A549 (cell line): ENCODE measurements around the gene PPP1R1B.

Source experiments
- CHD4 ChIP-seq: fragments of 200-600 bp; sonication (generic); IDR thresholded peaks from 2 replicates; pipeline ENCODE4 v1.6.1; 2016; ENCODE audit warnings: antibody characterized with exemption, mild to moderate bottlenecking, borderline replicate concordance
- CTCF ChIP-seq: fragments of >200 bp; sonication (Bioruptor Twin); formaldehyde crosslinking; IDR thresholded peaks from 3 replicates; pipeline ENCODE4 v1.5.1; 2016
- JUN ChIP-seq, 2 experiments: fragments of >200 bp; sonication (Bioruptor Twin); formaldehyde crosslinking; IDR thresholded peaks; 2 replicates in 1 of 2; 3 replicates in 1 of 2; pipeline ENCODE4 v1.6.1; 2016 to 2017
- JUNB ChIP-seq: fragments of >200 bp; sonication (Bioruptor Twin); formaldehyde crosslinking; IDR thresholded peaks from 2 replicates; pipeline ENCODE4 v1.6.1; 2016
- MAFK ChIP-seq: fragments of 450-650 bp; IDR thresholded peaks from 2 replicates; pipeline ENCODE4 v1.6.1; 2014; ENCODE audit not compliant: partially characterized antibody
- NPAS2 ChIP-seq: fragments of 250-450 bp; sonication (Bioruptor Pico); IDR thresholded peaks from 2 replicates; pipeline ENCODE4 v1.8.0; 2022; ENCODE audit warnings: mild to moderate bottlenecking, moderate library complexity, borderline replicate concordance
- PHF8 ChIP-seq: fragments of 200-600 bp; sonication (generic); IDR thresholded peaks from 2 replicates; pipeline ENCODE4 v1.6.1; 2016; ENCODE audit warnings: low read depth, mild to moderate bottlenecking, antibody characterized with exemption, moderate library complexity, borderline replicate concordance
- POLR2A ChIP-seq: IDR thresholded peaks from 2 replicates; pipeline ENCODE4 v1.6.1; 2012; ENCODE audit warnings: mild to moderate bottlenecking, low read length
- RAD21 ChIP-seq, 2 experiments: fragments of >200 bp in 1 of 2; sonication (Bioruptor Twin) in 1 of 2; formaldehyde crosslinking in 1 of 2; IDR thresholded peaks in 1 of 2; conservative IDR thresholded peaks in 1 of 2; 2 replicates in 1 of 2; 3 replicates in 1 of 2; pipeline ENCODE4 v1.6.1; 2012 to 2018; ENCODE audit warnings: inconsistent platforms in 1 of 2
- REST ChIP-seq: fragments of 200-600 bp; sonication (generic); IDR thresholded peaks from 2 replicates; pipeline ENCODE4 v1.6.1; 2016; ENCODE audit warnings: antibody characterized with exemption, mild to moderate bottlenecking, moderate library complexity
- RFX5 ChIP-seq: fragments of 450-650 bp; IDR thresholded peaks from 2 replicates; pipeline ENCODE4 v1.7.1; 2014; ENCODE audit warnings: antibody characterized with exemption, mild to moderate bottlenecking, moderate library complexity
- TP53 ChIP-seq: fragments of 250-450 bp; sonication (Bioruptor Pico); IDR thresholded peaks from 2 replicates; pipeline ENCODE4 v1.5.0; 2021; ENCODE audit warnings: mild to moderate bottlenecking, moderate library complexity

GRCh38 chr17:39677072-39677471 is 50.3 kb downstream of the PPP1R1B start:
- no peak for TF ChIP-seq MAFK
- no peak for TF ChIP-seq JUNB
- TF ChIP-seq POLR2A, result no peak
- no peak for TF ChIP-seq CTCF
- TF ChIP-seq REST, result no peak
- no peak for TF ChIP-seq PHF8
- TF ChIP-seq RFX5, result no peak
- TF ChIP-seq RAD21 (conservative IDR thresholded peaks at IDR 0.05 in 1 of 2, IDR thresholded peaks at IDR 0.05 in 1 of 2), result no peak
- TF ChIP-seq NPAS2 (CRISPR knock-in tag), result no peak
- no peak for TF ChIP-seq TP53 (CRISPR knock-in tag)
- no peak for TF ChIP-seq CHD4
- no peak for TF ChIP-seq JUN (IDR thresholded peaks at IDR 0.05)
